ENCODE data around the gene VPS4B.

DNA sequence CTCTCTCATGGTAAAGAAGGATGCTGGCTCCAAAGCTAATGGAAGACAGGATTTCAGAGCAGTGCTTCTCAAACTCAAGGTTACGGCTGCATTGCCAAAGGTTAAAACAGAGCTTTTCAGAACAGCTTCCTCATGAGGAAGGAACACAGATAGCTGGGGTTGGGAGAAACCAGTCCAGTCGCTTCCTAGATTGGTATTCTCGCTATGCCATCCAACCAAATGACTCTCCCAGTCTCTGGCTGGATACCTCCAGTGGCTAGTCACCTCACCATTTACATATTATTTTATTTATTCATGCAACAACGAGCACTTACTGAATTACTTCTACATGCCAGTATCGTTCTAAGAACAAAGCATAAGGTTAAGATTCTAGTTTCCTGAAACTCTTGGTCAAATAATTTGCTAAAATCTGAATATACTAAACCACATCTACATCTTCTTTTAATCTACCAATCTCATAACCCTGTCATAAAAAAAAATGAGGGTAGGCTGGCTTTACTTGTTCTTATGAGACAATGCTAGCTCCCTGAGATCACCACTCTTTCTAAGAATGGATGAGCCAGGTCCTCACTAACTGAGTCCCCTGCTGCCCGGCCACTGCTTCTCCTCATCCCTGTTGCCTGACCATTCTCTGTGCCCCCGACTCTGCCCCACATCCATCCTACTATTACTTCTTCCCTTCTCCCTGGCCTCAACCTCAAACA, 75.6 kb downstream of the VPS4B start:
- TF ChIP-seq, protein P1, sequence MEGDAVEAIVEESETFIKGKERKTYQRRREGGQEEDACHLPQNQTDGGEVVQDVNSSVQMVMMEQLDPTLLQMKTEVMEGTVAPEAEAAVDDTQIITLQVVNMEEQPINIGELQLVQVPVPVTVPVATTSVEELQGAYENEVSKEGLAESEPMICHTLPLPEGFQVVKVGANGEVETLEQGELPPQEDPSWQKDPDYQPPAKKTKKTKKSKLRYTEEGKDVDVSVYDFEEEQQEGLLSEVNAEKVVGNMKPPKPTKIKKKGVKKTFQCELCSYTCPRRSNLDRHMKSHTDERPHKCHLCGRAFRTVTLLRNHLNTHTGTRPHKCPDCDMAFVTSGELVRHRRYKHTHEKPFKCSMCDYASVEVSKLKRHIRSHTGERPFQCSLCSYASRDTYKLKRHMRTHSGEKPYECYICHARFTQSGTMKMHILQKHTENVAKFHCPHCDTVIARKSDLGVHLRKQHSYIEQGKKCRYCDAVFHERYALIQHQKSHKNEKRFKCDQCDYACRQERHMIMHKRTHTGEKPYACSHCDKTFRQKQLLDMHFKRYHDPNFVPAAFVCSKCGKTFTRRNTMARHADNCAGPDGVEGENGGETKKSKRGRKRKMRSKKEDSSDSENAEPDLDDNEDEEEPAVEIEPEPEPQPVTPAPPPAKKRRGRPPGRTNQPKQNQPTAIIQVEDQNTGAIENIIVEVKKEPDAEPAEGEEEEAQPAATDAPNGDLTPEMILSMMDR (IDR thresholded peaks at IDR 0.05; ENCODE audit: poor library complexity, severe bottlenecking): no peak
- TF ChIP-seq RAD21 (conservative IDR thresholded peaks at IDR 0.05): no peak

All from neural cell (in vitro differentiated cells).